T-helper 22 cell (primary cell): ENCODE measurements around the gene CHCHD5.

Experiments
- DNase-seq: peaks from one replicate; pipeline ENCODE4 v3.0.0-alpha.2; 2020; ENCODE audit warnings: low read depth

The CHCHD5 gene

DNA sequence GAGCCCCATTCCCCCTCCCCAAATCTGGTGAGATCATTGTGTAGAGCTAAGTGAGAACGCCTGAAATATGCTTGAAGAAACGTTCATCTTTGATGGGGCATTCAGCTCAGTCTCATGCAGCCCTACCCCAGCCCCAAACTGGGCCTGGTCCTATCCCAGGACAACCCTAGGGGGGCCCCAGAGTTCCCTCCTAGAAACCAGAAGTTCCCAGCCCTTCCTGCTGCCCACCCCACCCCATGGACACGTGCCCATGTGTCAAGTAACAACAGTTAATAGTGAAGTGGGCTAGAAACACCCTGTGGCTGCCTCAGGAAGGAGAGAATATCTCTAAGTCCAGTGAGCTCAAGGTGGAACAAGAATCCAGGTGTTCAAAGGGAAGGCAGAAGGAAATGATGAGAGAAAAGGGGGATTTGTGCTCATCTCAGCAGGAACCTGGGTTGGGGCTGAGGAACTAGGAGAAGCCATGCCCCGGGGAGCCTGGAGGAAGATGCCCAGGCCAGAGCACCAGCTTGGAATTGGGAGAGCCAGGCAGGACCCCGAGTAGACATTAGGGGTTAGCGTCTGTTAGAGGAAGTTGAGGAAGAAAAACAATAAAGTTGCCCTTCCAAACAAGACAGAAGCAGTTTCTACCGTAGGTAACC lies 41.2 kb downstream of the CHCHD5 start:
- no peak for DNase-seq

DNA sequence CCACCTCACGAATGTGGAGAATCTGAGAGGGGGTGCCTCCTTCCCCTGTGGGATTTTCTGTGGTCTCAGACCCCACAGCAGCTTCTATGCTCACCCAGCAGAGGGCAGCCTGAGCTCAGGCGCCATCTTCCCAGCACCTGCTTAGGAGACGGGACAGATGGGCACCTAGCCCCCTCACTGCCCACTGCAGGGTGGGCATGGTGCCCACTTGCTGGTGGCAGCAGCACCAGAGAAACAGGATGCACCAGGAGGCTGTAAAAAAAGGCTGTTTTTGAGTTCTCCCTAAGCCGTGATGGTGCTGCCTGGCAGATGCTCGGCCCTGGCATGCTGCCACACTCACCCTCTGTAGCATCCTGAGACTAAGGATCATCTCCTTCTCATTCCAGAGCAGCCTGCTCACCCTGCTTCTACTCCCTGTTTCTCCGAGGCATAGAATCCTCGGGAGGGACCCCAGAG lies 42.2 kb downstream of the CHCHD5 start:
- peak; percentile 30 for DNase-seq

DNA sequence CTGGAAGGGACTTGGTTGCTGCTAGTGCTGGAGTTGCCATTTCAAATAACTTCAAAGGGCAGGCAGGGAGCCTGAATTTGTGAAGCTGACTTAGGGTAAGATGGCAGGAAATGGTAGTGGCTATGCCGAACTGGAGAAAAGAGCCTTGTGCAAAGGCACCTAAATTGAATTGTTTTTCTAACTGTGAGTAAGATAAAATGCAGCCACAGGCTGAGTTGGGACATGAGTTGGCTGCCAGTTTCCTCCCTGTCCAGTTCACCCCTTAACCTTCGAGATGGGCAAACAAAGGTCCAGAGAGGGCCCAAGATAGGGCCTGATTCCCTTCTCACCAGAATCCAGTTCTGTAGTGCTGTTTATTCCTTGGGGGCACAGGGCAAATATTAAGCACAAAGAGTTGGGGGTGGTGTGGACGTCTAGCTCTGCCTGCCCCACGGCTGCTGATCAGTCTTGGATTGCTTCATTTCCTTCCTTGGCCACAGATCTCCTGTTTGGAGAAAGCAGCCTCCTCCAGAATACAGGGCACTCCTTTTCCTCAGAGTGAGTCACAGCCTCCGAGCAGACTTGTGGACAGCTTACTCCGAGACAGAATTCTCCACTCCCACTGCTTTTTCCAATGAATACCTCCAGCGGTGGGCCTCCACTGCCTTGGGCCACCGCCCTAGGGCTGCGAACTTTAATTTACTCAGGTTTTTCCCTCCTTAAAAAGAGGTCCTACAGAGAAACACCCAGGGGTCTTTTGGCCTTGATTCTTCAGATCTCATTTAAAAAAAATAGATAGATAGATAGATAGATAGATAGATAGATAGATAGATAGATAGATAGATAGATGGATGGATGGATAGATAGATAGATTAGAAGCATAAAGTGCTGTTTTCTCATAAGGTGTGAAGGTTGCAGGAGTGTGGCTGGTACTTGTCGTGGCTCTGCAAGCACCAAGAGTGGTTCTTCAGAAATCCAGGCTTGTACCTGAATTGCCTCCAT lies 42.9 kb downstream of the CHCHD5 start:
- DNase-seq: no peak

DNA sequence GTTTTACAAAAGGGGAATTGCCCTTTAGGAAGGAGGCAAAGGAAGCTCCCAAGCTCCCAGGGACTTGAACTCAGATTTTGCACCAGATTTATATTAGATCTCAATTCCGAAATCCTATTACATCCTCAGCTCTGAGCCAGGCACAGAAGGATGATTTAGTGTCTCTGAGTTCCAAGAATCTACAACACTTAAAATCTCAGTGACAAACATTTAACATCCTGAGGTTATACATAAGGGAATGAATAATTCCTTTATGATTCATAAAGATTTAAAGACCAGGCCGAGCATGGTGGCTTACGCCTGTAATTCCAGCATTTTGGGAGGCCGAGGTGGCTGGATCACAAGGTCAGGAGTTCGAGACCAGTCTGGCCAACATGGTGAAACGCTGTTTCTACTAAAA lies 44.8 kb downstream of the CHCHD5 start:
- DNase-seq: no peak

DNA sequence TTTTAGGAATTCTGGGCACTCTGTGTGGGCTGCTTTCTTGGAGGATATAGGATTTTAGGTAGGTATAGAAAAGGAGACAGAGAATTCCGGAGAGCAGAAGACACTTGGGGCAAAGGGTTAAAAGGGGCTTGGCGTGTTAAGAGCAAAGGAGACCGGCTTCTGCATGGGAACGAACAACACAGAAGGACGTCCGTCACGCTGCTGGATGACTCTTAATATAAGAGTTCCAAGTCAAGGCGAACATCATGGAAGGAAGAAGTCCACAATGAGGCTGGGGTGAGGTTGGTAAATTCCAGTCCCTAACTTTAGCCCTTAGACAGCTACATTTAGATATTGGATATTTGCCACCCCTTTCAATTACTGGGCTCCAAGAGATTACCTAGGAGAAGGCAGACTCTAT lies 45.4 kb downstream of the CHCHD5 start:
- DNase-seq: no peak

DNA sequence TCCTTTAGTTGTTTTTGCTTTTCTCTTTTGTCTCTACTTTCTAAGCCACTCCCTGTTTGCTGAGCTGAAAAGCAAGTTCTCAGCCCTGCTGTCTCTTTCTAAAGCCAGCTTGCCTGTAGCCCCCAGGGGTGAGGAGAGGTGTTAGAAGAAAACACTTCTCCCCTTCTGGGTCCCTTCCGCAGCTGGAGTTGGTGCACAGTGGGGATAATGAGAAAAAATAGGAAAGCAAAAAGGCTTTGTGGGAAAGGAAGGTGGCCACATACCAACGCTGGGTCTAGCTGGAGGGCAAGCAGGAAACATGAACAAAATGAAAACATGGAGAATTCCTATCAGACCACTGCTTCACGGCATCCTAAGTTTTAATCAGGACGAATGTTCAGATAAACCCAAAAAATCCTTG lies 45.9 kb downstream of the CHCHD5 start:
- no peak for DNase-seq

DNA sequence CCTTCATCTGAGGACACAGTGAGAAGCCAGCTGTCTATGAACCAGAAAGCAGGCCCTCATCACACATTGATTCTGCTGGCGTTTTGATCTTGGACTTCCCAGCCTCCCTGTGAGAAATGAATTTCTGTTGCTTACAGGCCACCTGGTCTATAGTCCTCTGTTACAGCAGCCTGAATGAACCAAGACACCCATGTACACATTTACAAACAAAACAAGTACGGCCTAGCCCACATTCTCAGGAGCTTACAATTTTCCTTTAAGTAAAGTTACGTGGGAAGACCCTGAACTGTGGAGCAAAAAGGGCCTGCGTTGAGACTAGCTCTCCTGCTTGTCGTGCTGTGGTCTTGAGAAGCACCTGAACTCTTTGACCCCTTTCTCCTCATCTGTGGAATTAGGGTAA lies 49.3 kb downstream of the CHCHD5 start:
- DNase-seq: no peak

DNA sequence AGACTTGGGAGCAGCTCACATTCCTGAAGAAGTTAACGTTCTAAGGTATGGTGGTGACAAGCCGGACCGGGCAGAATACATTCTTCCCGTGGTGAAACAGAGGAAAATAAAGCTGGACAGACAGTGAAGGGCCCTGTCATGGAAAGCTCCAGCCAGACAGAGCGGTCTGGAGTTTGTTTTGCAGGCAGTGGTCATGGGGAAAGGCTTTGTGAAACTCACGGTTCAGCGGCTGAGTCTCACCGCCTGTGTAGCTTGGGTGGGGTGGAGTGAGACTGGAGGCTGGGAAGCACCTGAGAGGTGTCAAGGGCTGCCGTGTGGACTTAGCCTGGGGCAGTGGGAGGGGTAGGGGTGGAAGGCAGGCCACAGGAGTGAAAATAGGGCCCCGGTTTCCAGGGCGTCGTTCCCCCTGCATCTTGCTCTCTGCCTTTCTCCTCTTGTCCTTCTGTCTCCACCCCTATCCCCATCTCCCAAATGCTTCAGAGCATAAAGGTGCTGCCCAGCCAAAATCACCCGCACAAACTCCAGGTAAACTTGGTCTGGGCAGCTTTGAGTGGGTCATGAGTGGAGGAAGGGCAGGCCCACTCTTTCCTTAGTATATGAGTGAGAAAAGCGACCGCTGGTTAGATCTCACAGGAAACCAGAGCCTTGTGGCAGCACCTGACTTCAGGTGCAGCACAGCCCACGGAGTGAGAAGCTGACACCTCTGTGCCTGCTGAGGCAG lies 49.9 kb downstream of the CHCHD5 start:
- DNase-seq: no peak

DNA sequence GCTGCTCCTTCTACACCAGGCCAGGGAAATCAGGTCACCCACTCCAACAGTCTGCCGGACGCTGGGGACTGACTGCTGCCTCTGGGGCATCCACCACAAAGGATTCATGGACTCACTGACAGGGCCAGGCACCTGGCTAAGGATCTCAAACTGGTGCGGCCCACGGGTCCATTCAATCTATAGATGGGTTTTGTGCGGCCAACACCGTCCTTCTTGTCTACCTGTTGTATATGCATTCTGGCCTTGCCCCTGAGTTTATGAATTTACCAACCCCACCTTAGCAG lies 50.4 kb downstream of the CHCHD5 start:
- no peak for DNase-seq

DNA sequence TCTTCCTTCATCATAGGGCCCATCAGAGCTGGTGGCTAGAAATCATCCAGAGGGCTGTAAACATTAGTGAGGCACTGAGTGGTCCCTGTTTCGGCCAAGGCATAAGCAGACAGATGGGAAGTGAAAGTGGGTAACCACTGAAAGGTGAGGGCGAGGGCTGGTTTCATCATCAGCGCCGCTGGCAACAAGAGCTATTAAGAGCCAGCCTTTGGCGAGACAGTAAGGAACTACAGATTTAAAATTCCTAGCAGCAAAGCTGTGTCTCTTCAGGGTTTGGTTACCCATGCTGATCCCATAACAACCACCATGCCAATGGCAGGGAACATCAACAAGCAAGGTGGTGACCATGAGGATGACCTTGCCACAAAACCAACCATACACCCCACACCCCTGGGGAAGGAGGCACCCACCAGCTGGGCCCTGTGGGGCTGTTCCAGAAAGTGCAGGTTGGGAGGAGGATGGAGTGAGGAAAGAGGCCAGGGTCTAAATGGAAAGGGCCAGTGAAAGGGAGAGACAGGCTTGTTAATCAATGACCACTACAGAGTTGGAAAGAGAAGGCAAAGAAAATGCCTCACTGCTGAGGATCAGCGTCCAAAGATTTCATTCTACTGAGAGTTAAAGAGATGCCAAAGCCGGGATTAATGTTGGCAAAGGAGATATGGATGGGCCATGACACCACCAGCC lies 52.3 kb downstream of the CHCHD5 start:
- DNase-seq: no peak

DNA sequence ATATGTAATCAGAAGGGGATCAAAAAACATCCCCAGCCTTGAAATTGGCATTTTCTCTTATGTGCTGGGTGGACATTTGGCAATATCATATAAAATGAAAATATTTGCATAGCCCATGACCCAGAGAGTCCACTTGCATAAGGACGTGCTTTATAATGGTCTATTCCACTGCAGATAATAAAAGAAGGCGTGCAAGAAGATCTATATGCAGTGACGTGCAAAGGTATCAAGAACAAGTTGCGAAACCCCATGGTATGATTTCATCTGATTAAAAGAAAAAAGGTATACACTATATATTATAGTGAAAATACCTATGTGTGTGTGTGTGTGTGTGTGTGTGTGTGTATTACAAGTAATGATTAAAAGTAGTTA lies 52.9 kb downstream of the CHCHD5 start:
- DNase-seq: no peak
